Stimulated activated CD4-positive, alpha-beta T cell treated with anti-CD3 and anti-CD28 coated beads, Interleukin-15, amount 100 ng/mL, for 24 hours (primary cell): ENCODE data around the gene TLR1.
"Not testable (repeated sequence)": the region's sequence is repeated elsewhere in the genome, so short reads cannot be mapped to it uniquely, and the experiment has no call there.

Source experiments
- DNase-seq: peaks from one replicate; pipeline ENCODE4 v3.0.0-alpha.2; 2020

TLR1 gene

GRCh38 chr4:38770281-38770680 is 34.3 kb downstream of the TLR1 start:
- not testable (repeated sequence) for DNase-seq

GRCh38 chr4:38769857-38770256 is 34.7 kb downstream of the TLR1 start:
- no peak for DNase-seq

GRCh38 chr4:38769441-38769840 is 35.1 kb downstream of the TLR1 start:
- DNase-seq: no peak

- DNase-seq: no peak
Measured at GRCh38 chr4:38768968-38769394, 35.6 kb downstream of the TLR1 start.

GRCh38 chr4:38766940-38767339 is 37.7 kb downstream of the TLR1 start:
- not testable (repeated sequence) for DNase-seq

GRCh38 chr4:38765382-38765781 is 39.2 kb downstream of the TLR1 start:
- no peak for DNase-seq

- no peak for DNase-seq
Measured at GRCh38 chr4:38764277-38764676, 40.3 kb downstream of the TLR1 start.

- DNase-seq: no peak
Measured at GRCh38 chr4:38762560-38762959, 42.0 kb downstream of the TLR1 start.

GRCh38 chr4:38759790-38760122 is 44.8 kb downstream of the TLR1 start:
- no peak for DNase-seq

GRCh38 chr4:38759113-38759789 is 45.3 kb downstream of the TLR1 start:
- peak; percentile 70 for DNase-seq

- DNase-seq: peak; percentile 24
Measured at GRCh38 chr4:38757945-38758600, 46.5 kb downstream of the TLR1 start.

- DNase-seq: no peak
Measured at GRCh38 chr4:38752941-38753806, 51.4 kb downstream of the TLR1 start.

GRCh38 chr4:38752372-38752940 is 52.1 kb downstream of the TLR1 start:
- no peak for DNase-seq

GRCh38 chr4:38751341-38752010 is 53.1 kb downstream of the TLR1 start:
- DNase-seq: no peak

- DNase-seq: no peak
Measured at GRCh38 chr4:38749336-38749735, 55.3 kb downstream of the TLR1 start.

GRCh38 chr4:38747629-38748028 is 57.0 kb downstream of the TLR1 start:
- no peak for DNase-seq
